Left lung (tissue), 10 donors: Measurements from ENCODE around the gene SLC37A4. TPM values are rescaled to one million over a fixed set of nuclear protein-coding genes. Genes with fewer than 3 reads are reported as not detected.
"Not testable (repeated sequence)": the region's sequence is repeated elsewhere in the genome, so short reads cannot be mapped to it uniquely, and the experiment has no call there.

Experiments
- ATAC-seq: fragments of 200-7000 bp; cut with Tn5 transposase; one replicate; pipeline ENCODE4 v1.9.1; 2020; ENCODE audit warnings: moderate library complexity
- DNase-seq, 4 donors: peaks; one replicate each; pipeline ENCODE4 v3.0.0-alpha.2; 2013 to 2020
- H3K27ac ChIP-seq, 2 donors: fragments of 200-600 bp; sonication (generic) in 1 of 2; one replicate each; pipeline versions ENCODE4 v1.5.0 to v1.8.0; 2020 to 2021
- H3K27me3 ChIP-seq, 2 donors: fragments of 200-600 bp; sonication (generic) in 1 of 2; one replicate each; pipeline versions ENCODE4 v1.5.0 to v1.8.0; 2020 to 2021
- H3K36me3 ChIP-seq, 2 donors: fragments of 200-600 bp; sonication (generic) in 1 of 2; one replicate each; pipeline versions ENCODE4 v1.5.0 to v1.8.0; 2020 to 2021
- H3K4me1 ChIP-seq, 2 donors: fragments of 200-600 bp; one replicate each; pipeline ENCODE4 v1.8.0; 2021
- H3K4me3 ChIP-seq, 2 donors: fragments of 200-600 bp; sonication (generic) in 1 of 2; one replicate each; pipeline versions ENCODE4 v1.5.0 to v1.8.0; 2020 to 2021; ENCODE audit warnings: mild to moderate bottlenecking in 1 of 2
- H3K9me3 ChIP-seq, 2 donors: fragments of 200-600 bp; sonication (generic) in 1 of 2; one replicate each; pipeline versions ENCODE4 v1.5.0 to v1.8.0; 2020 to 2021
- CTCF ChIP-seq, 2 donors: fragments of 200-600 bp; sonication (generic) in 1 of 2; IDR thresholded peaks; one replicate each; pipeline versions ENCODE4 v1.5.0 to v1.8.0; 2021; ENCODE audit warnings: antibody characterized with exemption in 2 of 2
- intact Hi-C, 2 donors: fragments of 100-400 bp; cut with DNase I; formaldehyde crosslinking; loops; one replicate each; pipeline versions ENCODE4 v1.11.2 to v1.14.2; 2022
- polyA plus RNA-seq, 6 donors: library from polyadenylated mRNA; unstranded; fragments of 120-200 nt; gene quantifications; one replicate each; pipeline ENCODE4 v1.2.1, GENCODE V29; 2013; ENCODE audit not compliant: insufficient read length in 6 of 6
- total RNA-seq, 2 donors: library from RNA; stranded (reverse); fragmentation: NEBNext Ultra II Directional; extraction: Animal tissue kit (Norgen Biotek cat#: 25700); gene quantifications; one replicate each; pipeline ENCODE4 v1.2.1, GENCODE V29; 2021
- donor health status: DM: no; HTN: yes; CAD: no.
- donor health status: DM: no; HTN: no; CAD: no.

Gene SLC37A4
- total and polyA plus RNA-seq, 8 donors = 17.8 to 28.8 (median 25.5) TPM

- peak within 1 kb of the TSS; percentile 87 to 98 for H3K4me3 ChIP-seq
- no peaks in the 10 kb centered on the region for H3K27me3 ChIP-seq
- H3K36me3 ChIP-seq = peaks cover 0 to 34% of the 10 kb centered on the region in 2 donors
- intact Hi-C loops = no loop called here
- peak in 1 of 2 donors; percentile 52 for TF ChIP-seq CTCF (IDR thresholded peaks at IDR 0.05)
- DNase-seq = peak; percentile 86 to 99 (median 95)
- peak within 1 kb of the TSS; percentile 63 to 80 for H3K27ac ChIP-seq
- ATAC-seq = peak; percentile 98
- peaks cover 4 to 38% of the 10 kb centered on the region in 2 donors for H3K4me1 ChIP-seq
- no peaks in the 10 kb centered on the region for H3K9me3 ChIP-seq
These were observed 32.9 kb downstream of the SLC37A4 start, which contains the start of gene CENATAC for GRCh38 chr11:118997627-118998387. Gene CENATAC (plus strand): TSS chr11:118998138. CDS start chr11:118998198, 60 bp downstream.

GRCh38 chr11:118996926-118997626 lies 33.6 kb downstream of the SLC37A4 start:
- peak; percentile 17 for ATAC-seq
- intact Hi-C loops = no loop called here

GRCh38 chr11:118991486-118992038 lies 39.1 kb downstream of the SLC37A4 start:
- ATAC-seq, H3K9me3 ChIP-seq, H3K27me3 ChIP-seq, H3K4me3 ChIP-seq, H3K27ac ChIP-seq, H3K4me1 ChIP-seq, intact Hi-C loops, DNase-seq, H3K36me3 ChIP-seq: not testable (repeated sequence)

More at GRCh38 chr11:118996926-118997626, 33.6 kb downstream of the SLC37A4 start:
- no peak for DNase-seq
- Histone ChIP-seq H3K27ac (peak overlapping the region; percentile 63 to 80), H3K27me3 (no peaks in the 10 kb centered on the region), H3K4me1 (peaks cover 4 to 38% of the 10 kb centered on the region in 2 donors), H3K9me3 (no peaks in the 10 kb centered on the region), H3K36me3 (peaks cover 0 to 27% of the 10 kb centered on the region in 2 donors), H3K4me3 (peak overlapping the region; percentile 87 to 98)
- no peak for TF ChIP-seq CTCF (IDR thresholded peaks at IDR 0.05)

GRCh38 chr11:118988280-118988679 lies 42.4 kb downstream of the SLC37A4 start:
- ATAC-seq (no peak), DNase-seq (no peak)
- TF ChIP-seq CTCF (IDR thresholded peaks at IDR 0.05) = no peak
- Histone ChIP-seq H3K9me3 (no peaks in the 10 kb centered on the region), H3K27ac (no peak overlapping the region), H3K27me3 (no peaks in the 10 kb centered on the region), H3K36me3 (no peaks in the 10 kb centered on the region), H3K4me3 (no peak overlapping the region), H3K4me1 (no peaks in the 10 kb centered on the region)
- intact Hi-C loops = no loop called here

- peaks cover 0 to 9% of the 10 kb centered on the region in 2 donors for H3K4me1 ChIP-seq
- H3K4me3 ChIP-seq = no peak overlapping the region
- ATAC-seq = peak; percentile 53
- DNase-seq = no peak
- intact Hi-C loops = no loop called here
- H3K36me3 ChIP-seq = no peaks in the 10 kb centered on the region
- no peak overlapping the region for H3K27ac ChIP-seq
- TF ChIP-seq CTCF (IDR thresholded peaks at IDR 0.05) = no peak
- no peaks in the 10 kb centered on the region for H3K27me3 ChIP-seq
- no peaks in the 10 kb centered on the region for H3K9me3 ChIP-seq
These were observed 45.9 kb downstream of the SLC37A4 start for GRCh38 chr11:118984825-118985224.

- H3K36me3 ChIP-seq, H3K4me3 ChIP-seq, DNase-seq, H3K27ac ChIP-seq, intact Hi-C loops, H3K9me3 ChIP-seq, ATAC-seq, H3K27me3 ChIP-seq, H3K4me1 ChIP-seq: not testable (repeated sequence)
These were observed 46.3 kb downstream of the SLC37A4 start for GRCh38 chr11:118984337-118984736.
